NT2/D1 (cell line): ENCODE results near the gene LENG9.

ENCODE experiments used
- DNase-seq: peaks from one replicate; pipeline ENCODE4 v3.0.0-alpha.2; 2011; ENCODE audit warnings: low read depth, low spot score
- H3K27me3 ChIP-seq: 2 replicates; pipeline ENCODE4 v1.6.0; 2011; ENCODE audit warnings: mild to moderate bottlenecking; ENCODE audit not compliant: insufficient read length, insufficient read depth
- H3K36me3 ChIP-seq: 2 replicates; pipeline ENCODE4 v1.6.1; 2011; ENCODE audit warnings: mild to moderate bottlenecking, low read length, mixed read lengths; ENCODE audit not compliant: insufficient read depth, insufficient read length
- H3K4me1 ChIP-seq: 2 replicates; pipeline ENCODE4 v1.5.1; 2011; ENCODE audit not compliant: insufficient read depth, insufficient read length
- H3K4me3 ChIP-seq: 2 replicates; pipeline ENCODE4 v1.5.1; 2011; ENCODE audit warnings: low read depth; ENCODE audit not compliant: insufficient read length
- H3K9ac ChIP-seq: 2 replicates; pipeline ENCODE4 v1.6.0; 2011; ENCODE audit warnings: low read depth; ENCODE audit not compliant: insufficient read length
- H3K9me3 ChIP-seq: 2 replicates; pipeline ENCODE4 v1.5.1; 2011; ENCODE audit warnings: mild to moderate bottlenecking, low read length; ENCODE audit not compliant: insufficient read depth
- SUZ12 ChIP-seq: IDR thresholded peaks from 2 replicates; pipeline ENCODE4 v1.6.1; 2011; ENCODE audit not compliant: insufficient read length, insufficient read depth; ENCODE audit errors: extremely low read depth
- YY1 ChIP-seq: IDR thresholded peaks from 2 replicates; pipeline ENCODE4 v1.6.1; 2011; ENCODE audit not compliant: insufficient read length, insufficient read depth
- ZNF274 ChIP-seq: IDR thresholded peaks from 2 replicates; pipeline ENCODE4 v1.6.1; 2011; ENCODE audit warnings: mild to moderate bottlenecking, low read depth, low read length

LENG9 gene

GRCh38 chr19:54482889-54483288, 19.3 kb upstream of the LENG9 start:
- H3K27me3 ChIP-seq = no peaks in the 10 kb centered on the region
- no peaks in the 10 kb centered on the region for H3K36me3 ChIP-seq
- H3K4me3 ChIP-seq = no peak overlapping the region
- H3K9me3 ChIP-seq = no peaks in the 10 kb centered on the region
- H3K4me1 ChIP-seq = no peaks in the 10 kb centered on the region
- TF ChIP-seq YY1 (no peak), ZNF274 (no peak), SUZ12 (no peak)
- no peak for DNase-seq
- no peak overlapping the region for H3K9ac ChIP-seq

DNA sequence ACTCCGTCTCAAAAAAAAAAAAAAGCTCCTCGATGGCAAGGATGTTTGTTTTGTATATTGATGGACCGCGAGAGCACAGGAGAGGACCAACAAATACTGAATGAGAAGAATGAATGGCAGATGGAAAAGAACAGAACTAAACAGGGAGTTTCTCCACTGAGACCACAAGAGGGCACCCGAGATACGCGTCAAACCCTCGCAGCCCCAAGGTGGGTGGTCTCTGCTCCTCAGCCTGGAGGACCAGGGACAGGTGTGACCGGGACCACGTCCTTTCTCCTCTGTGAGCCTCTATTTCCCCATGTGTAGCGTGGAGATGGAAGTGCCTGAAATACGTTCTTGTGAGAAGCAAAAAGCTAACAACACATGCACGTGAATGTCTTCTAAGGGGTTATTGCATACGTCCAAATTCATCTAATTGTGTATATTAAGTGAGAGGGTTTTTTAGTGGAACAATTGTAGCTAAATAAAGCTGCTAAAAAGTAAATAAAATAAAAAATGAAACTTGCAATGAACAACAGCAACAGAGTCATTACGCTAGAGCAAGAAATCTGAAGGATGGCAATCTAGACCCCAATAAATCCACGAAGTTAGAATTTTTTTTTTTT, 17.9 kb upstream of the LENG9 start:
- H3K36me3 ChIP-seq = no peaks in the 10 kb centered on the region
- peak; percentile 36 for DNase-seq
- no peaks in the 10 kb centered on the region for H3K9me3 ChIP-seq
- H3K4me1 ChIP-seq = no peaks in the 10 kb centered on the region
- no peaks in the 10 kb centered on the region for H3K27me3 ChIP-seq
- H3K4me3 ChIP-seq = no peak overlapping the region
- TF ChIP-seq ZNF274 (no peak), YY1 (no peak), SUZ12 (no peak)
- H3K9ac ChIP-seq = no peak overlapping the region

DNA sequence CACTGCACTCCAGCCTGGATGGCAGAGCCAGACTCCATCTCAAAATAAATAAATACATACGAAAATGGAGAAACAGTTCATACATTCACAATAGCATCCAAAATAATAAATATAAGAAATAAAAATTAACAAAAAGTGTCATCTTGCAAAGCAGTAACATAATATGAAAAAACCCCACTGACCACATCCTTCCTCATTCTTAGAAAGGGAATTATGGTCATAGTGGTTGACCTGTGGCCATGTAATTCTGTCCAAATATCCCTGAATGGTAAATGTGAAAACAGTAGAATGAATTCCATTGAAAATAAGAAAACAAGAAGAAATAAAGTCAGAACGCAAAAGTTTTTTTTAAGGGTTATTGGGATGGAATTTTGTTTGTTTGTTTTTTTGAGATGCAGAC, 16.5 kb upstream of the LENG9 start:
- H3K4me1 ChIP-seq = no peaks in the 10 kb centered on the region
- no peaks in the 10 kb centered on the region for H3K36me3 ChIP-seq
- H3K9ac ChIP-seq = no peak overlapping the region
- DNase-seq = no peak
- no peaks in the 10 kb centered on the region for H3K27me3 ChIP-seq
- TF ChIP-seq YY1 = no peak
- no peak overlapping the region for H3K4me3 ChIP-seq
- H3K9me3 ChIP-seq = no peaks in the 10 kb centered on the region

GRCh38 chr19:54478677-54479266, 15.2 kb upstream of the LENG9 start:
- Histone ChIP-seq H3K4me3 (no peak overlapping the region), H3K4me1 (peaks cover 2% of the 10 kb centered on the region), H3K36me3 (no peaks in the 10 kb centered on the region), H3K9me3 (no peaks in the 10 kb centered on the region), H3K27me3 (no peaks in the 10 kb centered on the region), H3K9ac (no peak overlapping the region)
- DNase-seq = peak; percentile 68
- TF ChIP-seq YY1 (no peak), ZNF274 (no peak), SUZ12 (no peak)

- H3K27me3 ChIP-seq = no peaks in the 10 kb centered on the region
- H3K4me1 ChIP-seq = peaks cover 8% of the 10 kb centered on the region
- no peaks in the 10 kb centered on the region for H3K36me3 ChIP-seq
- H3K9me3 ChIP-seq = no peaks in the 10 kb centered on the region
- no peak for DNase-seq
- TF ChIP-seq SUZ12 = no peak
- TF ChIP-seq ZNF274 = no peak
- TF ChIP-seq YY1 = no peak
- no peak overlapping the region for H3K9ac ChIP-seq
- no peak overlapping the region for H3K4me3 ChIP-seq
These were observed 14.1 kb upstream of the LENG9 start for GRCh38 chr19:54477650-54478049.

DNA sequence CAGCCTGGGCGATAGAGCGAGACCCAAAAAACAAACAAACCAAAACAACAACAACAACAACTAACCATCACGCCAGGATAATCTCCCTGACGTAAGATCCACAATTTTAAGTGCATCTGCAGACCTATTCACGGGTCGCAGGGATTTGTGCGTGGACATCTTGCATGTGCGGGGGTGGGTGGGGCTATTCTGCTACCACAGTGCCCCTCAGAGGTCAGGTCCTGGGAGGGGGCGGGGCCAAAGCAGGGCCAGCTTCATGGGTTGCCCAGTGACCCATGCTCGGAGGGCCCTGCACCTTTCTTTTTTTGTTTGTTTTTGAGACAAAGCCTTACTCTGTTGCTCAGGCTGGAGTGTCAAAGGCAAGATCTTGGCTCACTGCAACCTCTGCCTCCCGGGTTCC, 12.1 kb upstream of the LENG9 start:
- Histone ChIP-seq H3K36me3 (no peaks in the 10 kb centered on the region), H3K9ac (no peak overlapping the region), H3K4me1 (peaks cover 8% of the 10 kb centered on the region), H3K27me3 (no peaks in the 10 kb centered on the region), H3K9me3 (no peaks in the 10 kb centered on the region), H3K4me3 (no peak overlapping the region)
- no peak for DNase-seq
- TF ChIP-seq YY1 (no peak), ZNF274 (no peak), SUZ12 (no peak)

- no peaks in the 10 kb centered on the region for H3K36me3 ChIP-seq
- H3K9ac ChIP-seq = no peak overlapping the region
- DNase-seq = no peak
- no peak for TF ChIP-seq SUZ12
- peaks cover 8% of the 10 kb centered on the region for H3K4me1 ChIP-seq
- H3K4me3 ChIP-seq = no peak overlapping the region
- no peaks in the 10 kb centered on the region for H3K9me3 ChIP-seq
- H3K27me3 ChIP-seq = no peaks in the 10 kb centered on the region
These were observed 10.4 kb upstream of the LENG9 start for GRCh38 chr19:54473892-54474372.
